ENCODE data around the gene PRCP.

The PRCP gene

GRCh38 chr11:82906931-82907330, 6.7 kb upstream of the PRCP start:
- no peak for DNase-seq

GRCh38 chr11:82906236-82906635, 6.0 kb upstream of the PRCP start:
- DNase-seq, result no peak

- no peak for DNase-seq
These were observed 3.8 kb upstream of the PRCP start for GRCh38 chr11:82903843-82904586.

GRCh38 chr11:82902880-82903279, 2.6 kb upstream of the PRCP start:
- DNase-seq, result no peak

- no peak for DNase-seq
These were observed 1.8 kb upstream of the PRCP start for GRCh38 chr11:82901922-82902485.

GRCh38 chr11:82901165-82901921, 1.1 kb upstream of the PRCP start, which contains the start of gene DDIAS:
Gene DDIAS (plus strand): TSS chr11:82901736. CDS start chr11:82914739, 13,003 bp downstream.
- DNase-seq, result peak; percentile 94

- DNase-seq, result no peak
These were observed 313 bp downstream of the PRCP start for GRCh38 chr11:82899957-82900276.

GRCh38 chr11:82899186-82899820, 927 bp downstream of the PRCP start:
- DNase-seq, result no peak

- DNase-seq, result no peak
These were observed 2.0 kb downstream of the PRCP start for GRCh38 chr11:82898241-82898640.

- DNase-seq, result no peak
These were observed 4.0 kb downstream of the PRCP start for GRCh38 chr11:82896183-82896582.

GRCh38 chr11:82895437-82896091, 4.7 kb downstream of the PRCP start:
- DNase-seq, result no peak

- DNase-seq, result no peak
These were observed 7.5 kb downstream of the PRCP start for GRCh38 chr11:82892611-82893169.

GRCh38 chr11:82890936-82891335, 9.3 kb downstream of the PRCP start:
- DNase-seq, result no peak

- no peak for DNase-seq
These were observed 10.3 kb downstream of the PRCP start for GRCh38 chr11:82890002-82890341.

- DNase-seq, result no peak
These were observed 10.9 kb downstream of the PRCP start for GRCh38 chr11:82889133-82890001.

- no peak for DNase-seq
These were observed 16.4 kb downstream of the PRCP start for GRCh38 chr11:82883853-82884252.

- DNase-seq, result no peak
These were observed 25.3 kb downstream of the PRCP start for GRCh38 chr11:82874646-82875523.

GRCh38 chr11:82873919-82874333, 26.3 kb downstream of the PRCP start:
- no peak for DNase-seq

- DNase-seq, result no peak
These were observed 27.7 kb downstream of the PRCP start for GRCh38 chr11:82872377-82873150.

GRCh38 chr11:82871646-82872045, 28.6 kb downstream of the PRCP start:
- no peak for DNase-seq
